Measurements from ENCODE around the gene MAP4K3.
"Not testable (repeated sequence)": the region's sequence is repeated elsewhere in the genome, so short reads cannot be mapped to it uniquely, and the experiment has no call there.

Gene MAP4K3

DNA sequence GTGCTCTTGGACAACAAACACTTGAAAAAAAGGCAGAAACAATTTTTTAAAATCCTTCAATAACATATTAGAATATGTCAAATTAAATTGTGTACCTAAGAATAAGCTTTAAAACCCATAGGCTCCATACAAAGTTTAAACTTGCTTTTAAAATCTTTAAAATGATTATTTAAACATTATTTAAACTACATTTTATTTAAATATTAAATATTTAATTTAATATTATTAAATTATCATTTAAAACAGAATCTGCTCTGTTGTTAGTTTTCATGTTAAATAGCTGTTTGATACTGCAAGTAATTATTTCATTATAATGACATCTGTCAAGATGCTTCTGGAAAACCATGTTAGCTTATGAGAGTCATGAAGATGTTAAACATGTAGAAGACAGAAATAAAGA, 75.6 kb downstream of the MAP4K3 start:
- no peak for ATAC-seq
- TF ChIP-seq OSR1 (CRISPR knock-in tag; IDR thresholded peaks at IDR 0.05) (no peak), ZC3H10 (CRISPR knock-in tag; IDR thresholded peaks at IDR 0.05) (no peak), TOX (CRISPR knock-in tag; IDR thresholded peaks at IDR 0.05; ENCODE audit: borderline replicate concordance) (no peak), ZFP30 (CRISPR knock-in tag; IDR thresholded peaks at IDR 0.05) (no peak), CSDC2 (CRISPR knock-in tag; IDR thresholded peaks at IDR 0.05) (no peak)

DNA sequence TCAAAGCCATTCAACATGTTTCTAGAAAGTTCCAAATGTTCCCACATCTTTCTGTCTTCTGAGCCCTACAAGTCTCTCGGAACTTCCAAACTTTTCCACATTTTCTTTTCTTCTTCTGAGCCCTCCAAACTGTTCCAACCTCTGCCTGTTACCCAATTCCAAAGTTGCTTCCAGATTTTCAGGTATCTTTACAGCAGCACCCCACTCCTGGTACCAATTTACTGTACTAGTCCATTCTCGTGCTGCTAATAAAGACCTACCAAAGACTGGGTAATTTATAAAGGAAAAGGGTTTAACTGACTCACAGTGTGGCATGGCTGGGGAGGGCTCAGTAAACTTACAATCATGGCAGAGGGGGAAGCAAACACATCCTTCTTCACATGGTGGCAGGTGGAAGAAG, 76.7 kb downstream of the MAP4K3 start:
- not testable (repeated sequence) for ATAC-seq

- TF ChIP-seq, protein P1, sequence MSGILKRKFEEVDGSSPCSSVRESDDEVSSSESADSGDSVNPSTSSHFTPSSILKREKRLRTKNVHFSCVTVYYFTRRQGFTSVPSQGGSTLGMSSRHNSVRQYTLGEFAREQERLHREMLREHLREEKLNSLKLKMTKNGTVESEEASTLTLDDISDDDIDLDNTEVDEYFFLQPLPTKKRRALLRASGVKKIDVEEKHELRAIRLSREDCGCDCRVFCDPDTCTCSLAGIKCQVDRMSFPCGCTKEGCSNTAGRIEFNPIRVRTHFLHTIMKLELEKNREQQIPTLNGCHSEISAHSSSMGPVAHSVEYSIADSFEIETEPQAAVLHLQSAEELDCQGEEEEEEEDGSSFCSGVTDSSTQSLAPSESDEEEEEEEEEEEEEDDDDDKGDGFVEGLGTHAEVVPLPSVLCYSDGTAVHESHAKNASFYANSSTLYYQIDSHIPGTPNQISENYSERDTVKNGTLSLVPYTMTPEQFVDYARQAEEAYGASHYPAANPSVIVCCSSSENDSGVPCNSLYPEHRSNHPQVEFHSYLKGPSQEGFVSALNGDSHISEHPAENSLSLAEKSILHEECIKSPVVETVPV (CRISPR knock-in tag; IDR thresholded peaks at IDR 0.05), result no peak
- no peak for TF ChIP-seq PATZ1 (CRISPR knock-in tag; IDR thresholded peaks at IDR 0.05; ENCODE audit: borderline replicate concordance)
- TF ChIP-seq RARB (CRISPR knock-in tag; IDR thresholded peaks at IDR 0.05), result no peak
- TF ChIP-seq TCF4 (CRISPR knock-in tag; IDR thresholded peaks at IDR 0.05; ENCODE audit: borderline replicate concordance), result no peak
- no peak for TF ChIP-seq CSDC2 (CRISPR knock-in tag; IDR thresholded peaks at IDR 0.05)
- no peak for TF ChIP-seq POU6F1 (CRISPR knock-in tag; IDR thresholded peaks at IDR 0.05; ENCODE audit: borderline replicate concordance, low read depth)
- no peak for TF ChIP-seq TOX (CRISPR knock-in tag; IDR thresholded peaks at IDR 0.05; ENCODE audit: borderline replicate concordance)
- TF ChIP-seq SNAI2 (CRISPR knock-in tag; IDR thresholded peaks at IDR 0.05), result no peak
- no peak for TF ChIP-seq ARNTL (CRISPR knock-in tag; IDR thresholded peaks at IDR 0.05; ENCODE audit: borderline replicate concordance, low read depth)
- no peak for TF ChIP-seq ZFP3 (CRISPR knock-in tag; IDR thresholded peaks at IDR 0.05)
- TF ChIP-seq, protein P2, sequence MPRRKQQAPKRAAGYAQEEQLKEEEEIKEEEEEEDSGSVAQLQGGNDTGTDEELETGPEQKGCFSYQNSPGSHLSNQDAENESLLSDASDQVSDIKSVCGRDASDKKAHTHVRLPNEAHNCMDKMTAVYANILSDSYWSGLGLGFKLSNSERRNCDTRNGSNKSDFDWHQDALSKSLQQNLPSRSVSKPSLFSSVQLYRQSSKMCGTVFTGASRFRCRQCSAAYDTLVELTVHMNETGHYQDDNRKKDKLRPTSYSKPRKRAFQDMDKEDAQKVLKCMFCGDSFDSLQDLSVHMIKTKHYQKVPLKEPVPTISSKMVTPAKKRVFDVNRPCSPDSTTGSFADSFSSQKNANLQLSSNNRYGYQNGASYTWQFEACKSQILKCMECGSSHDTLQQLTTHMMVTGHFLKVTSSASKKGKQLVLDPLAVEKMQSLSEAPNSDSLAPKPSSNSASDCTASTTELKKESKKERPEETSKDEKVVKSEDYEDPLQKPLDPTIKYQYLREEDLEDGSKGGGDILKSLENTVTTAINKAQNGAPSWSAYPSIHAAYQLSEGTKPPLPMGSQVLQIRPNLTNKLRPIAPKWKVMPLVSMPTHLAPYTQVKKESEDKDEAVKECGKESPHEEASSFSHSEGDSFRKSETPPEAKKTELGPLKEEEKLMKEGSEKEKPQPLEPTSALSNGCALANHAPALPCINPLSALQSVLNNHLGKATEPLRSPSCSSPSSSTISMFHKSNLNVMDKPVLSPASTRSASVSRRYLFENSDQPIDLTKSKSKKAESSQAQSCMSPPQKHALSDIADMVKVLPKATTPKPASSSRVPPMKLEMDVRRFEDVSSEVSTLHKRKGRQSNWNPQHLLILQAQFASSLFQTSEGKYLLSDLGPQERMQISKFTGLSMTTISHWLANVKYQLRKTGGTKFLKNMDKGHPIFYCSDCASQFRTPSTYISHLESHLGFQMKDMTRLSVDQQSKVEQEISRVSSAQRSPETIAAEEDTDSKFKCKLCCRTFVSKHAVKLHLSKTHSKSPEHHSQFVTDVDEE (CRISPR knock-in tag; IDR thresholded peaks at IDR 0.05), result no peak
- no peak for TF ChIP-seq PPARA (CRISPR knock-in tag; IDR thresholded peaks at IDR 0.05; ENCODE audit: borderline replicate concordance)
- TF ChIP-seq ZNF565 (CRISPR knock-in tag; conservative IDR thresholded peaks at IDR 0.05; ENCODE audit: low read depth), result no peak
- TF ChIP-seq ZNF8 (CRISPR knock-in tag; IDR thresholded peaks at IDR 0.05), result no peak
- TF ChIP-seq, protein P3, sequence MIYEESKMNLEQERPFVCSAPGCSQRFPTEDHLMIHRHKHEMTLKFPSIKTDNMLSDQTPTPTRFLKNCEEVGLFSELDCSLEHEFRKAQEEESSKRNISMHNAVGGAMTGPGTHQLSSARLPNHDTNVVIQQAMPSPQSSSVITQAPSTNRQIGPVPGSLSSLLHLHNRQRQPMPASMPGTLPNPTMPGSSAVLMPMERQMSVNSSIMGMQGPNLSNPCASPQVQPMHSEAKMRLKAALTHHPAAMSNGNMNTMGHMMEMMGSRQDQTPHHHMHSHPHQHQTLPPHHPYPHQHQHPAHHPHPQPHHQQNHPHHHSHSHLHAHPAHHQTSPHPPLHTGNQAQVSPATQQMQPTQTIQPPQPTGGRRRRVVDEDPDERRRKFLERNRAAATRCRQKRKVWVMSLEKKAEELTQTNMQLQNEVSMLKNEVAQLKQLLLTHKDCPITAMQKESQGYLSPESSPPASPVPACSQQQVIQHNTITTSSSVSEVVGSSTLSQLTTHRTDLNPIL (CRISPR knock-in tag; IDR thresholded peaks at IDR 0.05; ENCODE audit: low read depth), result no peak
- no peak for TF ChIP-seq GLIS3 (CRISPR knock-in tag; IDR thresholded peaks at IDR 0.05)
- no peak for TF ChIP-seq ISL1 (CRISPR knock-in tag; IDR thresholded peaks at IDR 0.05)
- TF ChIP-seq ZFP30 (CRISPR knock-in tag; IDR thresholded peaks at IDR 0.05), result no peak
- TF ChIP-seq OSR1 (CRISPR knock-in tag; IDR thresholded peaks at IDR 0.05), result no peak
- TF ChIP-seq ESRRG (CRISPR knock-in tag; IDR thresholded peaks at IDR 0.05), result no peak
- ATAC-seq, result no peak
Observed at GRCh38 chr2:39359453-39360038, 77.5 kb downstream of the MAP4K3 start.
